Thyroid gland (tissue), 4 donors: ENCODE results near the gene ZDHHC3. TPM values are rescaled to one million over a fixed set of nuclear protein-coding genes. Genes with fewer than 3 reads are reported as not detected.

Experiments
- DNase-seq, 2 donors: peaks; one replicate each; pipeline ENCODE4 v3.0.0-alpha.2; 2019
- H3K27ac ChIP-seq, 3 donors: fragments of 200-600 bp; sonication (generic); 1 replicate in 2 of 3; 2 replicates in 1 of 3; pipeline ENCODE4 v1.5.1; 2016 to 2019; ENCODE audit warnings: mild to moderate bottlenecking in 1 of 3, moderate library complexity in 1 of 3
- H3K27me3 ChIP-seq: fragments of 200-600 bp; sonication (generic); one replicate; pipeline ENCODE4 v1.5.1; 2019
- H3K36me3 ChIP-seq, 2 donors: fragments of 200-600 bp; sonication (generic); one replicate each; pipeline ENCODE4 v1.5.1; 2016 to 2019
- H3K4me1 ChIP-seq, 2 donors: fragments of 200-600 bp; sonication (generic); one replicate each; pipeline ENCODE4 v1.5.1; 2017 to 2019
- H3K4me3 ChIP-seq, 3 donors: fragments of 200-600 bp; sonication (generic); replicated peaks in 1 of 3; 1 replicate in 2 of 3; 2 replicates in 1 of 3; pipeline ENCODE4 v1.5.1; 2016; ENCODE audit warnings: mild to moderate bottlenecking in 1 of 3
- H3K9me3 ChIP-seq: fragments of 200-600 bp; sonication (generic); one replicate; pipeline ENCODE4 v1.5.1; 2017
- CTCF ChIP-seq, 6 experiments: fragments of 200-600 bp in 3 of 6; fragments of 450-650 bp in 3 of 6; sonication (generic) in 3 of 6; IDR thresholded peaks; one replicate each; pipeline ENCODE4 v1.5.1; 2016 to 2019; ENCODE audit warnings: antibody characterized with exemption in 6 of 6, mild to moderate bottlenecking in 2 of 6, inconsistent platforms in 1 of 6, moderate library complexity in 1 of 6
- POLR2A ChIP-seq, 2 donors: fragments of 450-650 bp; IDR thresholded peaks; one replicate each; pipeline ENCODE4 v1.6.1; 2017; ENCODE audit warnings: antibody characterized with exemption in 2 of 2, mild to moderate bottlenecking in 2 of 2, moderate library complexity in 1 of 2
- WGBS, 2 donors: methylation state at CpG; one replicate each; pipeline ENCODE4 v1.1.5; 2017; 5-methylcytosine and 5-hydroxymethylcytosine counted together
- intact Hi-C: fragments of 100-400 bp; cut with DNase I; formaldehyde crosslinking; loops from one replicate; pipeline ENCODE4 v1.15.1; 2023
- total RNA-seq, 4 donors: library from RNA; depleted of rRNA; stranded (reverse); fragments of >200 nt; gene quantifications; one replicate each; pipeline ENCODE4 v1.2.3, GENCODE V29; 2016

The ZDHHC3 gene
- total RNA-seq, 4 donors from 2014 or later, result 46.0 to 94.3 (median 76.0) TPM

- H3K36me3 ChIP-seq, result no peaks in the 10 kb centered on the region
- no peak for TF ChIP-seq POLR2A (IDR thresholded peaks at IDR 0.05)
- no peak for TF ChIP-seq CTCF (IDR thresholded peaks at IDR 0.05)
- H3K4me1 ChIP-seq, result peaks cover 0 to 5% of the 10 kb centered on the region in 2 donors
- no peaks in the 10 kb centered on the region for H3K27me3 ChIP-seq
- H3K9me3 ChIP-seq, result no peaks in the 10 kb centered on the region
- no peak for DNase-seq
- H3K4me3 ChIP-seq, result no peak overlapping the region
- no peak overlapping the region for H3K27ac ChIP-seq
- WGBS, 2 donors, result 82% methylated on average over 8 of the region's 8 CpGs
- intact Hi-C loops, result loop anchor here (5.0 kb wide), 1 partner anchor 384 kb away; no protein-coding TSS in a partner anchor
These were observed 60.1 kb downstream of the ZDHHC3 start for GRCh38 chr3:44915702-44916438.

GRCh38 chr3:44914936-44915335 is 61.0 kb downstream of the ZDHHC3 start:
- TF ChIP-seq CTCF (IDR thresholded peaks at IDR 0.05) (peak in 4 of 6 experiments; percentile 26 to 49 (median 47)), POLR2A (IDR thresholded peaks at IDR 0.05) (no peak)
- H3K4me1 ChIP-seq, result no peaks in the 10 kb centered on the region
- intact Hi-C loops, result loop anchor here (5.0 kb wide), 1 partner anchor 383 kb away; no protein-coding TSS in a partner anchor

GRCh38 chr3:44913868-44914468 is 62.0 kb downstream of the ZDHHC3 start:
- no peaks in the 10 kb centered on the region for H3K9me3 ChIP-seq
- TF ChIP-seq CTCF (IDR thresholded peaks at IDR 0.05) (peak; percentile 38 to 84 (median 66)), POLR2A (IDR thresholded peaks at IDR 0.05) (no peak)
- H3K27ac ChIP-seq, result no peak overlapping the region
- no peaks in the 10 kb centered on the region for H3K27me3 ChIP-seq
- DNase-seq, result peak; percentile 72 to 73
- no peaks in the 10 kb centered on the region for H3K36me3 ChIP-seq
- no peaks in the 10 kb centered on the region for H3K4me1 ChIP-seq
- intact Hi-C loops, result no loop called here
- H3K4me3 ChIP-seq, result no peak overlapping the region
- WGBS, 2 donors, result 24 to 63% methylated on average over 3 to 4 of the region's 4 CpGs

More at GRCh38 chr3:44914936-44915335, 61.0 kb downstream of the ZDHHC3 start:
- 43 to 57% methylated on average over 4 of the region's 4 CpGs for WGBS, 2 donors
- peak; percentile 44 to 47 for DNase-seq
- H3K9me3 ChIP-seq, result no peaks in the 10 kb centered on the region
- H3K27me3 ChIP-seq, result no peaks in the 10 kb centered on the region
- H3K27ac ChIP-seq, result no peak overlapping the region
- no peak overlapping the region for H3K4me3 ChIP-seq
- H3K36me3 ChIP-seq, result no peaks in the 10 kb centered on the region

- no peaks in the 10 kb centered on the region for H3K36me3 ChIP-seq
- no peak overlapping the region for H3K27ac ChIP-seq
- intact Hi-C loops, result no loop called here
- H3K27me3 ChIP-seq, result no peaks in the 10 kb centered on the region
- no peak for DNase-seq
- 94 to 98% methylated on average over 3 of the region's 3 CpGs for WGBS, 2 donors
- no peaks in the 10 kb centered on the region for H3K4me1 ChIP-seq
- no peak overlapping the region for H3K4me3 ChIP-seq
- no peak for TF ChIP-seq CTCF (IDR thresholded peaks at IDR 0.05)
- no peak for TF ChIP-seq POLR2A (IDR thresholded peaks at IDR 0.05)
- H3K9me3 ChIP-seq, result no peaks in the 10 kb centered on the region
These were observed 65.3 kb downstream of the ZDHHC3 start for GRCh38 chr3:44910693-44911092.

- H3K9me3 ChIP-seq, result no peaks in the 10 kb centered on the region
- H3K4me1 ChIP-seq, result no peaks in the 10 kb centered on the region
- intact Hi-C loops, result no loop called here
- TF ChIP-seq POLR2A (IDR thresholded peaks at IDR 0.05) (no peak), CTCF (IDR thresholded peaks at IDR 0.05) (no peak)
- H3K36me3 ChIP-seq, result no peaks in the 10 kb centered on the region
- no peak overlapping the region for H3K27ac ChIP-seq
- DNase-seq, result no peak
- WGBS, 2 donors, result 23 to 34% methylated on average over 2 of the region's 2 CpGs
- H3K4me3 ChIP-seq, result no peak overlapping the region
- no peaks in the 10 kb centered on the region for H3K27me3 ChIP-seq
These were observed 66.9 kb downstream of the ZDHHC3 start for GRCh38 chr3:44909063-44909462.
